Gastrocnemius medialis (tissue), 4 donors: ENCODE data around the gene SRPRB. TPM values are rescaled to one million over a fixed set of nuclear protein-coding genes. Genes with fewer than 3 reads are reported as not detected.

Experiments
- ATAC-seq, 2 donors: fragments of 150-250 bp; one replicate each; pipeline ENCODE4 v1.9.1; 2016
- DNase-seq, 2 donors: peaks; one replicate each; pipeline ENCODE4 v3.0.0-alpha.2; 2019
- H3K27ac ChIP-seq, 4 donors: fragments of 200-600 bp; sonication (generic); 1 replicate in 1 of 4; 2 replicates in 3 of 4; pipeline ENCODE4 v1.5.1; 2016 to 2018; ENCODE audit warnings: mild to moderate bottlenecking in 2 of 4, moderate library complexity in 1 of 4
- H3K27me3 ChIP-seq, 3 donors: fragments of 200-600 bp; sonication (generic) in 2 of 3; 1 replicate in 1 of 3; 2 replicates in 2 of 3; pipeline versions ENCODE4 v1.5.1 to v1.6.0; 2016 to 2019; ENCODE audit warnings: mild to moderate bottlenecking in 1 of 3, moderate library complexity in 1 of 3
- H3K36me3 ChIP-seq, 2 donors: fragments of 200-600 bp; sonication (generic) in 1 of 2; one replicate each; pipeline ENCODE4 v1.5.1; 2017 to 2018
- H3K4me1 ChIP-seq, 2 donors: fragments of 200-600 bp; sonication (generic) in 1 of 2; one replicate each; pipeline ENCODE4 v1.5.1; 2016 to 2017; ENCODE audit warnings: mild to moderate bottlenecking in 2 of 2
- H3K4me3 ChIP-seq, 4 donors: fragments of 200-600 bp; sonication (generic) in 3 of 4; 1 replicate in 1 of 4; 2 replicates in 3 of 4; pipeline ENCODE4 v1.5.1; 2016 to 2019; ENCODE audit warnings: mild to moderate bottlenecking in 2 of 4
- H3K9me3 ChIP-seq, 3 donors: fragments of 200-600 bp; sonication (generic) in 2 of 3; 1 replicate in 1 of 3; 2 replicates in 2 of 3; pipeline ENCODE4 v1.5.1; 2016 to 2019
- POLR2A ChIP-seq, 2 donors: fragments of 450-650 bp; IDR thresholded peaks; one replicate each; pipeline ENCODE4 v1.6.1; 2017; ENCODE audit warnings: antibody characterized with exemption in 2 of 2, mild to moderate bottlenecking in 2 of 2, moderate library complexity in 2 of 2
- in situ Hi-C, 4 donors: fragments of 200-750 bp; cut with MboI; loops; one replicate each; pipeline versions ENCODE4 v1.15.0 to v1.8.0; 2017; ENCODE audit warnings: low sequenced_read_pairs in 4 of 4
- intact Hi-C: fragments of 100-400 bp; cut with DNase I; formaldehyde crosslinking; loops from one replicate; pipeline ENCODE4 v1.15.1; 2023; ENCODE audit warnings: low total_unique reads
- total RNA-seq, 4 donors: library from RNA; depleted of rRNA; stranded (reverse); fragments of >200 nt; gene quantifications; one replicate each; pipeline versions ENCODE4 v1.1.0 to v1.2.3, GENCODE V29; 2016
- TF ChIP-seq, protein P1 (sequence below), 5 experiments: fragments of 450-650 bp in 3 of 5; fragments of 200-600 bp in 2 of 5; sonication (generic) in 2 of 5; IDR thresholded peaks in 4 of 5; conservative IDR thresholded peaks in 1 of 5; 1 replicate in 4 of 5; 2 replicates in 1 of 5; pipeline ENCODE4 v1.5.1; 2016 to 2019; ENCODE audit warnings: antibody characterized with exemption in 5 of 5, mild to moderate bottlenecking in 3 of 5, moderate library complexity in 3 of 5

The SRPRB gene
- total RNA-seq, 4 donors from 2014 or later = 19.0 to 22.3 (median 20.6) TPM

DNA sequence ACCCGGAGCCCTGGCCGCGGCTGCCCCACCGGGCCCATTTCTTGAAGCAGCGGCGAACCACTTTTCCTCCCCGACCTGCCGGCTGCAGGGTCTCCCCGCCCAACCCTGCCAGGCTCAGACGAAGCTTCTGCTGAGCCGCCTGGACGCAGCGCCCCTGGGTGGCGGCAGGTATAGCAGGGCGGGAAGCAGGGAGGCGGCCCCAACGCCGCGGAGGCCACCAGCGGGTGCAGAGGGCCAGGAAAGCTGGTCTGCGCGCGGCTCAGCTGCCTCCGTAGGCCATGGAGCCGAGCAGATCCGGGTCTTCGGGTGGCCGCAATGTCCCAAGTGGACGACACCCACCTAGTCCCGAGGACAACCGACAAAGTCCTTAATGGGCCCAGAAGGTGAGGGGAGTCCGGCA is 21.9 kb upstream of the SRPRB start:
- DNase-seq (no peak), ATAC-seq (no peak)
- in situ Hi-C loops = no loop called here

DNA sequence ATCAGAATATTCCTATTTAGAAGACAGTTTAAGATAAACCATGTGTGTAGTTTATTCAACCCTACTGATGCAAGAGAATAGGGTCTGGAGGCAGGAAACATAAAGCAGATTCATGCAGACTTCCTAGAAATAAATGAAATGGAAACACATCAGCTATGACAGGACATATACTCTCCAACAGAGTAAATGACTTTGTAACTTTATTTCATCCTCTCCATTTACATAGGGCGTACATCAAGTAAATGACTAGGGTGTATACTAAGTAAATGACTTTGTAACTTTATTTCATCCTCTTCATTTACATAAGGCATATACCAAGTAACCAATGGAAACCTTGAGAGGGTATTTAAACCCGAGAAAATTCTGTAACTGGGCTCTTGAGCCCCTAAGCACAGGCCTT is 17.6 kb upstream of the SRPRB start:
- no peak overlapping the region for H3K27ac ChIP-seq
- ATAC-seq = no peak
- no peaks in the 10 kb centered on the region for H3K9me3 ChIP-seq
- no peaks in the 10 kb centered on the region for H3K27me3 ChIP-seq
- no peaks in the 10 kb centered on the region for H3K36me3 ChIP-seq
- no peak for DNase-seq
- no peak overlapping the region for H3K4me3 ChIP-seq
- intact Hi-C loops (no loop called here), in situ Hi-C loops (no loop called here)
- TF ChIP-seq POLR2A (IDR thresholded peaks at IDR 0.05) = no peak
- TF ChIP-seq, protein P1, sequence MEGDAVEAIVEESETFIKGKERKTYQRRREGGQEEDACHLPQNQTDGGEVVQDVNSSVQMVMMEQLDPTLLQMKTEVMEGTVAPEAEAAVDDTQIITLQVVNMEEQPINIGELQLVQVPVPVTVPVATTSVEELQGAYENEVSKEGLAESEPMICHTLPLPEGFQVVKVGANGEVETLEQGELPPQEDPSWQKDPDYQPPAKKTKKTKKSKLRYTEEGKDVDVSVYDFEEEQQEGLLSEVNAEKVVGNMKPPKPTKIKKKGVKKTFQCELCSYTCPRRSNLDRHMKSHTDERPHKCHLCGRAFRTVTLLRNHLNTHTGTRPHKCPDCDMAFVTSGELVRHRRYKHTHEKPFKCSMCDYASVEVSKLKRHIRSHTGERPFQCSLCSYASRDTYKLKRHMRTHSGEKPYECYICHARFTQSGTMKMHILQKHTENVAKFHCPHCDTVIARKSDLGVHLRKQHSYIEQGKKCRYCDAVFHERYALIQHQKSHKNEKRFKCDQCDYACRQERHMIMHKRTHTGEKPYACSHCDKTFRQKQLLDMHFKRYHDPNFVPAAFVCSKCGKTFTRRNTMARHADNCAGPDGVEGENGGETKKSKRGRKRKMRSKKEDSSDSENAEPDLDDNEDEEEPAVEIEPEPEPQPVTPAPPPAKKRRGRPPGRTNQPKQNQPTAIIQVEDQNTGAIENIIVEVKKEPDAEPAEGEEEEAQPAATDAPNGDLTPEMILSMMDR (IDR thresholded peaks at IDR 0.05 in 4 of 5, conservative IDR thresholded peaks at IDR 0.05 in 1 of 5) = no peak
- no peaks in the 10 kb centered on the region for H3K4me1 ChIP-seq

More for the DNA sequence above, 21.9 kb upstream of the SRPRB start:
- no peaks in the 10 kb centered on the region for H3K4me1 ChIP-seq
- no peaks in the 10 kb centered on the region for H3K36me3 ChIP-seq
- TF ChIP-seq POLR2A (IDR thresholded peaks at IDR 0.05) = no peak
- TF ChIP-seq, protein P1 (IDR thresholded peaks at IDR 0.05 in 4 of 5, conservative IDR thresholded peaks at IDR 0.05 in 1 of 5) = no peak
- H3K4me3 ChIP-seq = no peak overlapping the region
- H3K9me3 ChIP-seq = no peaks in the 10 kb centered on the region
- no peaks in the 10 kb centered on the region for H3K27me3 ChIP-seq
- intact Hi-C loops = no loop called here
- H3K27ac ChIP-seq = no peak overlapping the region

DNA sequence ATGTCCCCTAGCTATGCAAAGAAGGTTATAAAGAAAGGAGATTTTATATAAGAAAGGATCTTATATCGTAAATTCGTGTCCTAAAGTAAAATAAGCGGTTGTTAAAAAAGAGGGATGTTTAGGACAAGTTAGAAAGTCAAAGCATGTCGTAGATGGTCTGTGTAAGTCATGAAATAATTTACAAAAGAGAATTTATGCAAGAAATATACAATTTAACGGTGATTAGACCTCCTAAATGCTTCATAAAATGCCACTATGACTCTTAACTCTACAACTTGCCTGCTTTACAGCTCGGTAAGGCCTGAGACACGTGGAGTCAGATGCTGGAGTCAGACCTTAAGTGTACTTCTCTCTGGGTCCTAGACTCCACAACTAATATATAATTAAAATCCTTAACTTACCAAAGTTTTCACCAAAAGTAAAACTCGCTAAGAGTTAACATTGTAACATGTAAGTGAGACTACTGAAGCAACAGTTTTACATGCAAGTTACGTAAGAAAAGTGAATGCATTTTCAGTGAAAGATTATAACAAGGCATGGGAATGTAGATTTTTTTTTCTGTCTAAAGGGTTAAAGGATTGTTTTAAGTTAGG is 13.3 kb upstream of the SRPRB start:
- no peak overlapping the region for H3K27ac ChIP-seq
- intact Hi-C loops = no loop called here
- no peak overlapping the region for H3K4me3 ChIP-seq
- H3K27me3 ChIP-seq = no peaks in the 10 kb centered on the region
- in situ Hi-C loops = no loop called here
- TF ChIP-seq, protein P1 (IDR thresholded peaks at IDR 0.05 in 4 of 5, conservative IDR thresholded peaks at IDR 0.05 in 1 of 5) = no peak
- no peak for TF ChIP-seq POLR2A (IDR thresholded peaks at IDR 0.05)
- no peaks in the 10 kb centered on the region for H3K9me3 ChIP-seq
- ATAC-seq = no peak
- no peaks in the 10 kb centered on the region for H3K4me1 ChIP-seq
- no peaks in the 10 kb centered on the region for H3K36me3 ChIP-seq
- DNase-seq = no peak

DNA sequence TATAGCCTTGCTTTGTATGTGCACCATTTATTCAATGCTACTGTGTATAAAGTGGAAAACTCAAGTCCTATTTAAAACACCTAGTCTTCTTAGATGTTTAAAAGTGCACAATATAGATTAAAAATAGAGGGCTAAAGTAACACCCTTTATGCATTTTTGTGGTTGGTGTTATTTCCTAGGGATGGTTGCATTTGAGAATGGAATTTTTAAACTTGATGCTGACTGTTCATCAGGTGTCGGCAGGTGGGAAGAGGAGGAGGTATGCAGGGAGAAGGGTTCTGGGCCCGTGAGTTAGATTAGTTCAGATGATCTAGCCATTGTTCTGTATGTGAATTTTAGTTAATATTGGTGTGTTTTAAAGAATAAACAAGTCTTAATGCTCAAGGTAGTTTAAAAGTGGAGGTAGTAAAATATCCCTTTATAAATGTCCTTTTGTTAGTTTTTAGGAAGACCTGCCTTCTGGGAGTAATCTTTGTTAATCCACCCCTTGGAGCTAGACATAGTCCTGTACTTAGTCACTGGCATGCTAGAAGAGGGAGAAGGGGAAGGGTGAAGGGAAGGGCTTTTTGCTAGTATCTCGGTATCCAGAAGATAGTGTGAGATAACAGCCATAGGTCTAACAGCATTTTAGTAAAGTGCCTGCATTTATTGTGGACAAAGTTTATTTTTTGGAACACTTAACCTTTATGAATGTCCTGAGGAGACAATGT is 8.1 kb upstream of the SRPRB start:
- no peaks in the 10 kb centered on the region for H3K36me3 ChIP-seq
- no peak overlapping the region for H3K4me3 ChIP-seq
- ATAC-seq (no peak), DNase-seq (no peak)
- H3K27me3 ChIP-seq = no peaks in the 10 kb centered on the region
- in situ Hi-C loops (no loop called here), intact Hi-C loops (no loop called here)
- no peaks in the 10 kb centered on the region for H3K9me3 ChIP-seq
- no peak overlapping the region for H3K27ac ChIP-seq
- no peak for TF ChIP-seq POLR2A (IDR thresholded peaks at IDR 0.05)
- TF ChIP-seq, protein P1 (IDR thresholded peaks at IDR 0.05 in 4 of 5, conservative IDR thresholded peaks at IDR 0.05 in 1 of 5) = no peak
- no peaks in the 10 kb centered on the region for H3K4me1 ChIP-seq
